ENCODE measurements around the gene SLC28A3.

DNA sequence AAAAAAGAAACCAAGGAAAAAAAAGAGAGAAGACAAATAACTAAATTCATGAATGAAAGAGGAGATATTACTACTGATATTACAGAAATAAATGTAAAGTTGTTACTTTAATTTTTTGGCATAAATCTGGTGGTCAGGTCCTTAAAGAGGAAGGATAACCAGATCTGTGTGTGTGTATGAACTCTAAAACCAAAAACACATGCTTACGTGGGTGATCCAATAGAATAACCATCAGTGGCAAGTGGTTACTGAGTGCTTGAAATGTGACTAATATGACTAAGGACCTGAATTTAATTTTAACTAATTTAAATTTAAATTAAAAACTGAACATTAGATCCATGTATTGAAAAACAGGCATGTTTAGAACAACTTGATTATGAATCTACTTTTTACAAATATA lies 10.3 kb downstream of the SLC28A3 start:
- TF ChIP-seq, protein P1, sequence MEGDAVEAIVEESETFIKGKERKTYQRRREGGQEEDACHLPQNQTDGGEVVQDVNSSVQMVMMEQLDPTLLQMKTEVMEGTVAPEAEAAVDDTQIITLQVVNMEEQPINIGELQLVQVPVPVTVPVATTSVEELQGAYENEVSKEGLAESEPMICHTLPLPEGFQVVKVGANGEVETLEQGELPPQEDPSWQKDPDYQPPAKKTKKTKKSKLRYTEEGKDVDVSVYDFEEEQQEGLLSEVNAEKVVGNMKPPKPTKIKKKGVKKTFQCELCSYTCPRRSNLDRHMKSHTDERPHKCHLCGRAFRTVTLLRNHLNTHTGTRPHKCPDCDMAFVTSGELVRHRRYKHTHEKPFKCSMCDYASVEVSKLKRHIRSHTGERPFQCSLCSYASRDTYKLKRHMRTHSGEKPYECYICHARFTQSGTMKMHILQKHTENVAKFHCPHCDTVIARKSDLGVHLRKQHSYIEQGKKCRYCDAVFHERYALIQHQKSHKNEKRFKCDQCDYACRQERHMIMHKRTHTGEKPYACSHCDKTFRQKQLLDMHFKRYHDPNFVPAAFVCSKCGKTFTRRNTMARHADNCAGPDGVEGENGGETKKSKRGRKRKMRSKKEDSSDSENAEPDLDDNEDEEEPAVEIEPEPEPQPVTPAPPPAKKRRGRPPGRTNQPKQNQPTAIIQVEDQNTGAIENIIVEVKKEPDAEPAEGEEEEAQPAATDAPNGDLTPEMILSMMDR (IDR thresholded peaks at IDR 0.05 in 4 of 5, conservative IDR thresholded peaks at IDR 0.05 in 1 of 5), result no peak
- TF ChIP-seq POLR2A (IDR thresholded peaks at IDR 0.05), result no peak
